Fibroblast of skin of right quadriceps (primary cell): ENCODE results near the gene PAM16.

Source experiments
- DNase-seq: peaks from one replicate; pipeline ENCODE4 v3.0.0-alpha.2; 2013

Gene PAM16

GRCh38 chr16:4383591-4384444, 32.7 kb upstream of the PAM16 start:
- no peak for DNase-seq

GRCh38 chr16:4382795-4383357, 31.8 kb upstream of the PAM16 start:
- DNase-seq: no peak

GRCh38 chr16:4381935-4382794, 31.0 kb upstream of the PAM16 start:
- no peak for DNase-seq

GRCh38 chr16:4381072-4381934, 30.2 kb upstream of the PAM16 start:
- no peak for DNase-seq

- no peak for DNase-seq
Measured at GRCh38 chr16:4380119-4381063, 29.3 kb upstream of the PAM16 start.

- DNase-seq: no peak
Measured at GRCh38 chr16:4378999-4379690, 28.0 kb upstream of the PAM16 start.

- no peak for DNase-seq
Measured at GRCh38 chr16:4378161-4378666, 27.1 kb upstream of the PAM16 start.

- DNase-seq: no peak
Measured at GRCh38 chr16:4377573-4378154, 26.5 kb upstream of the PAM16 start.

GRCh38 chr16:4376893-4377572, 25.9 kb upstream of the PAM16 start:
- no peak for DNase-seq

GRCh38 chr16:4376126-4376892, 25.2 kb upstream of the PAM16 start:
- DNase-seq: no peak

GRCh38 chr16:4375717-4376116, 24.6 kb upstream of the PAM16 start:
- DNase-seq: no peak

GRCh38 chr16:4373909-4374742, 23.0 kb upstream of the PAM16 start:
- DNase-seq: peak; percentile 97

GRCh38 chr16:4373356-4373908, 22.3 kb upstream of the PAM16 start:
- DNase-seq: peak; percentile 53

GRCh38 chr16:4372578-4373355, 21.6 kb upstream of the PAM16 start:
- DNase-seq: peak; percentile 85

GRCh38 chr16:4372001-4372577, 21.0 kb upstream of the PAM16 start:
- no peak for DNase-seq

- peak; percentile 77 for DNase-seq
Measured at GRCh38 chr16:4371357-4372000, 20.4 kb upstream of the PAM16 start, which contains the start of gene VASN. TSS of gene VASN (plus strand) at chr16:4371848. CDS start at chr16:4380878, 9,030 bp downstream.
